Lung microvascular endothelial cell (primary cell): ENCODE results near the gene SSTR1. TPM values are rescaled to one million over a fixed set of nuclear protein-coding genes. Genes with fewer than 3 reads are reported as not detected.

Experiments
- DNase-seq, 2 donors: peaks; one replicate each; pipeline versions ENCODE4 v3.0.0 to v3.0.0-alpha.2; 2010; ENCODE audit warnings: low read depth in 2 of 2
- total RNA-seq: library from RNA; depleted of rRNA; stranded (reverse); fragments of >200 nt; gene quantifications from 2 replicates; pipeline ENCODE4 v1.2.1, GENCODE V29; 2014

SSTR1 gene
- total RNA-seq, 1 donor from 2014 or later, result under 0.01 TPM

DNA sequence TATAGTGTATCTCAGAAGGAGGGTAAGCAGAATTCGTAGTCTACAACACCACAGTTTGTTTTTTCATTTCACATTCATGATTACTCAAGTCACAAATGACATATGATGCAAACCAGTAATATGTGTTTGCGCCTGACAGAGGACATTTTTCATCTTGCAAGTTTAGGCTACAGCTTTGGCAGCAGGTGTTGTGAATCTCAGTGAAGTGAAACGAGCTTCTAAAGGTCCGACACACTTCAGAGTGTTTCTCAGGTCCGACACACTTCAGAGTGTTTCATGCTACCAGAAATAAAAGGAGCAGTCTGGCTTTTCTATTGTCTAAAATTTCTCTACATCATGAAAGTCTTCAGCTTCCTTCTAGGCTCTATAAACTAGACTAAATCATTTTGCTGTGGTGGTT lies 25.5 kb downstream of the SSTR1 start:
- DNase-seq, result no peak

- DNase-seq, result no peak
Measured at GRCh38 chr14:38238332-38238731, 30.6 kb downstream of the SSTR1 start.

GRCh38 chr14:38238878-38239277 lies 31.2 kb downstream of the SSTR1 start:
- DNase-seq, result no peak

- DNase-seq, result no peak
Measured at GRCh38 chr14:38243696-38244240, 36.1 kb downstream of the SSTR1 start.

DNA sequence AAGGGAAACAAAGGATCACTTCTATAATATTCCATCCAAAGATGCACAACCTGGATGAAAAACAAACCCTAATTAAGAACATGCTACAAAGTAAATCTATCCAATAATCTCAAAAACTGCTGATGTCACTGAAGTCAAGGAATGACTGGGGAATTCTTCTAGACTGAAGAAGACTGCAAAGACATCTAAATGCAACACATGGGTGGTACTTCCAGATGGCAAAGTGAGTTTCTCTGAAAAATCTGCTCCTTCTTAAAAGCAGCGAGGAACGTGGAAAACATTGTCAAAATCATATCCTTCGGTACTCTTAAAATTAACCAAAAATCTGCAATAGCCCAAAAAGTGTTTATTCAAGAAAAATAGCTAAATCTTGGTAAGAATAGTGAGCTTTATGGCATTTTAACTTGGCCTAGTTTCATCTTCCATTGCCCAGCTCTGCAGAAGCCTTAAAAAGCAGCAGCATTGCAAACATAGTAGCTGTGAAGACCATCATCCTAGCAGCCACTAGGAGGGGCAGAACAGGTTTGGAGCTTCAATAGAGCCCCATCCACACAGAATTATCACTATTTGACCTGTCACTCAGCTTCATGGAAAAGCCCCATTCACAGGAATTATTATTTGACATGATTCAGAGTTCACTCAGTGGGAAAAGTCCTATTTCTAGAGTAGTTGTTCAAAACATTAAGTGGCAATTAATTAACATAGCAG lies 40.8 kb downstream of the SSTR1 start:
- peak; percentile 51 to 73 for DNase-seq

GRCh38 chr14:38250331-38250730 lies 42.6 kb downstream of the SSTR1 start:
- DNase-seq, result no peak

- peak; percentile 50 to 66 for DNase-seq
Measured at GRCh38 chr14:38252066-38252710, 44.5 kb downstream of the SSTR1 start.

GRCh38 chr14:38253676-38254075 lies 46.0 kb downstream of the SSTR1 start:
- DNase-seq, result peak; percentile 27 to 30

- peak; percentile 54 to 76 for DNase-seq
Measured at GRCh38 chr14:38254571-38255407, 47.1 kb downstream of the SSTR1 start.

- peak in 1 of 2 donors; percentile 66 for DNase-seq
Measured at GRCh38 chr14:38255408-38255672, 47.6 kb downstream of the SSTR1 start.

DNA sequence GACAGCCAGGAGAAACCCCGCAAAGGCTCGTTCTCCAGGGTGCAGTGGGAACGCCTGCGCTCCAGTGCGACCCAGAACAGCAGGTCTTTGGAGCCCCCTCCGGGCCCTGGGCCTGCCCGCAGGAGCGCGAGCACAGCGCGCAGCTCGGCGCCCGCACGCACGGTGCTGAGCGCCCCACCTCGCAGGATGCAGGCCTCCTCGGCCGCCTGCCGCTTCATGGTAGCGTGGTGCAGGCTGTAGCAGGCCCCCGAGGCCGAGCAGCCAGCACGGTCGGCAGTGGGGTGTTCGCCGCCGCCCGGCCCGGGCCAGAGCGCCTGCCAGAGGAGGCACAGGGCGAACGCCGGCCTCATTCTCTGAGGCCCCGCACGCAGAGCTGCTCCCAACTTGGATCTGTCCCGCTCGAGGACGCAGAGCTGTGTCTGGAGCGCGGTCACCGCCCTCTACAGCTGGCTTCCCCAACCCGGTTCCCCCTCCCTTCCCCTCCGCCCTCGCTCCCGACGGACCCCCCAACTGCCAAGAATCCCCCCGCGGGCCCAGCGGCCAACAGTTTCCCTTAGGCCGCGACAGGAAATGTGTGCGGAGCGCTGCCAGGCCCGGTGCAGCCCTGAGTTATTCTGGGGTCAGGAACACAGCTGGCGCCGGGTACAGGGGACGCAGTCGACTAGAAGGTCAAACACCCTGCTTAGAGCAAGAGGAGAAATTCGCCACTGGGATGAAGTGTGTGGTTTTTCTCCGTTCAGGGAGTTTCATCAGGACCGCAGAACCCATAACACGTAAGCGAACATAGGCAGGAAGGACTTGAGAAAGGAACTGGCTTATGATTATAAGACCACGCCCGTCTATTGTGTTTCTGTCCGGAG lies 48.2 kb downstream of the SSTR1 start, which contains the start of gene CLEC14A:
CLEC14A (minus strand) TSS at position 421 of the 860 bp plus-strand sequence; CDS start at position 350, 71 bp downstream.
- DNase-seq, result peak in 1 of 2 donors; percentile 86

- DNase-seq, result peak; percentile 97 to 100
Measured at GRCh38 chr14:38256533-38256840, 48.8 kb downstream of the SSTR1 start.

DNA sequence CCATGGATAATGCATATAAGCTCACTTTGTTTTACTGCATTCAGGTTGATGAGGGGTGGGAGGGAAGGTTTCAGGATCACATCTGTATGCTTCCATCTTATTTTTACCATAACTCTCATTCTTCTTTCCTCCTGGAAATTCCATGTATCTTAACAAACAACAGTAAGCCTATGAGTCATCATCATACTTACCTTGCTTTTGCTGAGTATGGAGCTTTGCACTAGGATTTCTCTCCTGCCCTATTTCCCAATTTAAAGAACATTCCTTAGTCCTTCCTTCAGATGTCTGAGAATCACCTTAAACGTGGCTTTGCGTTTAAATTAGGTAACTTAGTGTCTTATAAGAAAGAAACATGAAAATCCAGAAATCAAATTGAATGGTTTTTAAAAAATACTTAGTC lies 49.8 kb downstream of the SSTR1 start:
- peak in 1 of 2 donors; percentile 70 for DNase-seq

DNA sequence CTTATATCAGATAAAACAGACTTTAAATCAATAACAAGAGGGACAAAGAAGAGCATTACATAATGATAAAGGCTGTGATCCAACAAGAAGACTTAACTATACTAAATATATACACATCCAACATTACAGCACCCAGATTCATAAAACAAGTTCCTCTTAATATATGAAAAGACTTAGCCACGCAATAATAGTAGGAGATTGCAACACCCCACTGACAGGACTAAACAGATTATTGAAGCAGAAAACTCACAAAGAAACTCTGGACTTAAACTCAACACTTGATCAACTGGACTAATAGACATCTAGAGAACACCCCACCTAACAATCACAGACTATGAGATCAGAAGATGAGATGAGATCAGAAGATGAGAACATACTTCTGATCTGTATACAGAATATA lies 53.9 kb downstream of the SSTR1 start:
- DNase-seq, result no peak

Other genes with a start within 250 kb of the SSTR1 start
- 90.1 and 121 TPM in 2 replicates for gene CLEC14A, start 48.2 kb downstream of the SSTR1 start, total RNA-seq